Activated CD4-positive, alpha-beta T cell treated with anti-CD3 and anti-CD28 coated beads, Interleukin-10, Interleukin-2, amounts not matched to agents 100 ng/mL and 50 ng/mL, durations not matched to agents 16 hours and 8 hours (primary cell): Measurements from ENCODE around the gene PHEX.

Experiments used
- DNase-seq: peaks from one replicate; pipeline ENCODE4 v3.0.0-alpha.2; 2020

PHEX gene

GRCh38 chrX:22032084-22032483 lies at the start of gene PHEX:
PHEX (plus strand) TSS chrX:22032325; CDS start chrX:22033006, 681 bp downstream.
- DNase-seq: no peak

GRCh38 chrX:21985332-21985777 lies 46.8 kb upstream of the PHEX start:
- peak; percentile 77 for DNase-seq

- no peak for DNase-seq
Measured at GRCh38 chrX:21986596-21986995, 45.5 kb upstream of the PHEX start.

GRCh38 chrX:21989384-21989783 lies 42.7 kb upstream of the PHEX start:
- DNase-seq: peak; percentile 49

- DNase-seq: no peak
Measured at GRCh38 chrX:21990832-21991231, 41.3 kb upstream of the PHEX start.

GRCh38 chrX:21991504-21991903 lies 40.6 kb upstream of the PHEX start:
- DNase-seq: no peak

- DNase-seq: no peak
Measured at GRCh38 chrX:21993265-21993664, 38.9 kb upstream of the PHEX start.

GRCh38 chrX:21996872-21997455 lies 35.2 kb upstream of the PHEX start:
- peak; percentile 28 for DNase-seq

- DNase-seq: no peak
Measured at GRCh38 chrX:21998037-21998436, 34.1 kb upstream of the PHEX start.

- no peak for DNase-seq
Measured at GRCh38 chrX:22004866-22005265, 27.3 kb upstream of the PHEX start.

- DNase-seq: no peak
Measured at GRCh38 chrX:22012051-22012450, 20.1 kb upstream of the PHEX start.

GRCh38 chrX:22012931-22013330 lies 19.2 kb upstream of the PHEX start:
- DNase-seq: no peak

GRCh38 chrX:22015139-22015750 lies 16.9 kb upstream of the PHEX start:
- no peak for DNase-seq

- DNase-seq: no peak
Measured at GRCh38 chrX:22021751-22022324, 10.3 kb upstream of the PHEX start.

GRCh38 chrX:22024577-22024976 lies 7.5 kb upstream of the PHEX start:
- no peak for DNase-seq

GRCh38 chrX:22025751-22026150 lies 6.4 kb upstream of the PHEX start:
- DNase-seq: no peak

GRCh38 chrX:22026731-22027130 lies 5.4 kb upstream of the PHEX start:
- DNase-seq: no peak

GRCh38 chrX:22032506-22032905 lies 381 bp downstream of the PHEX start:
- no peak for DNase-seq

GRCh38 chrX:22033818-22034217 lies 1.7 kb downstream of the PHEX start:
- no peak for DNase-seq

- DNase-seq: no peak
Measured at GRCh38 chrX:22035236-22035635, 3.1 kb downstream of the PHEX start.

- no peak for DNase-seq
Measured at GRCh38 chrX:22037225-22037624, 5.1 kb downstream of the PHEX start.

- no peak for DNase-seq
Measured at GRCh38 chrX:22037911-22038537, 5.9 kb downstream of the PHEX start.

GRCh38 chrX:22039541-22039940 lies 7.4 kb downstream of the PHEX start:
- no peak for DNase-seq

GRCh38 chrX:22040184-22040583 lies 8.1 kb downstream of the PHEX start:
- DNase-seq: no peak
